ENCODE measurements around the gene RBKS. TPM values are rescaled to one million over a fixed set of nuclear protein-coding genes. Genes with fewer than 3 reads are reported as not detected.
A peak's percentile ranks its signal among the peaks of the same experiment; 100 is the strongest.

RBKS gene
- total and polyA plus RNA-seq, 2 of the 13 experiments (the other 11 are each of a cell fraction or from before 2014, with no cell fraction given): 7.7 to 8.3 TPM

- 87% methylated on average over 5 of the region's 6 CpGs for WGBS (ENCODE audit: low lambda C conversion rate)
- Histone ChIP-seq H3K36me3 (replicated peaks in 1 of 2; ENCODE audit: control insufficient read depth in 1 of 2, insufficient read depth in 2 of 2, low read length in 2 of 2) (no peaks in the 10 kb centered on the region; a peak in 1 of 5 replicates), H2AFZ (ENCODE audit: low read length) (no peak overlapping the region), H4K20me1 (ENCODE audit: insufficient read depth, low read length) (peaks cover 3% of the 10 kb centered on the region; the same call in 1 of the 2 replicates), H3K4me2 (ENCODE audit: low read depth, low read length) (no peak overlapping the region), H3K9me3 (ENCODE audit: low read length) (peaks cover 14% of the 10 kb centered on the region), H3K27ac (ENCODE audit: extremely low read length, insufficient read depth, low read length) (no peak overlapping the region), H3K4me1 (ENCODE audit: insufficient read depth, low read length) (peaks cover 65% of the 10 kb centered on the region), H3K4me3 (replicated peaks in 1 of 3; ENCODE audit: insufficient read depth in 1 of 3, low read depth in 2 of 3, low read length in 3 of 3) (no peak overlapping the region), H3K9ac (ENCODE audit: insufficient read depth, low read depth, low read length) (no peak overlapping the region), H3K79me2 (ENCODE audit: insufficient read depth, low read length) (peaks cover 18% of the 10 kb centered on the region), H3K27me3 (ENCODE audit: control insufficient read depth in 1 of 2, insufficient read depth in 2 of 2, low read length in 2 of 2) (no peaks in the 10 kb centered on the region)
- CTCF ChIA-PET (ENCODE audit: low intra/inter-chr PET ratio, low total read pairs): no interaction called here
- POLR2A ChIA-PET: interaction anchor here (6.4 to 16.2 kb wide), 2 partner anchors 13 to 25 kb away, joined by 150 to 248 read pairs; no protein-coding TSS in a partner anchor
- no peak for ATAC-seq
- intact Hi-C loops (cut with micrococcal nuclease; ENCODE audit: unreplicated experiment): loop anchor here (5.0 kb wide), 1 partner anchor 141 kb away; the partner anchor contains the start of genes BABAM2 and RBKS
- in situ Hi-C loops (cut with HindIII; ENCODE audit: extremely low pct_ligation_motif_present, low pct_unique_long_range_greater_than_20kb): loop anchor here (5.0 to 10.0 kb wide), 2 partner anchors 44 to 643 kb away; partner anchors contain the start of gene FOSL2
- no peak for FAIRE-seq
- DNase-seq (ENCODE audit: low spot score): no peak
- no TSS peak for BruUV-seq (replicated peaks)
- TF ChIP-seq ZNF768 (CRISPR knock-in tag; IDR thresholded peaks at IDR 0.05) (no peak), ZNF574 (CRISPR knock-in tag; IDR thresholded peaks at IDR 0.05) (peak; percentile 22; the same call in 1 of the 2 replicates), ZNF18 (CRISPR knock-in tag; IDR thresholded peaks at IDR 0.05; ENCODE audit: insufficient replicate concordance) (no peak), IRX3 (CRISPR knock-in tag; IDR thresholded peaks at IDR 0.05; ENCODE audit: borderline replicate concordance, low read depth) (no peak), ZBTB38 (CRISPR knock-in tag; IDR thresholded peaks at IDR 0.05) (0 out of 2 replicates have a peak, but pooled peaks have one; percentile 17), SPEN (CRISPR knock-in tag; IDR thresholded peaks at IDR 0.05; ENCODE audit: low read depth) (0 out of 2 replicates have a peak, but pooled peaks have one; percentile 27), FOXP4 (CRISPR knock-in tag; IDR thresholded peaks at IDR 0.05) (no peak), ZNF362 (CRISPR knock-in tag; IDR thresholded peaks at IDR 0.05; ENCODE audit: borderline replicate concordance) (0 out of 2 replicates have a peak, but pooled peaks have one; percentile 16), IKZF5 (CRISPR knock-in tag; IDR thresholded peaks at IDR 0.05) (no peak), MAFF (IDR thresholded peaks at IDR 0.05; ENCODE audit: low read depth, low read length) (no peak), ZNF335 (CRISPR knock-in tag; IDR thresholded peaks at IDR 0.05) (no peak), ZNF576 (CRISPR knock-in tag; IDR thresholded peaks at IDR 0.05) (no peak), ZNF781 (CRISPR knock-in tag; IDR thresholded peaks at IDR 0.05; ENCODE audit: borderline replicate concordance, not compliant biosample characterization) (no peak), ZNF614 (CRISPR knock-in tag; IDR thresholded peaks at IDR 0.05; ENCODE audit: borderline replicate concordance) (no peak)
These were observed 138.8 kb downstream of the RBKS start for GRCh38 chr2:27751377-27751776.

Measured in HepG2 (cell line).